HG02852 (cell line): ENCODE data around the gene MEIS3.

Source experiments
- ATAC-seq: cut with Tn5 transposase; IDR thresholded peaks from one replicate; pipeline ENCODE4 v1.9.1; 2021; ENCODE audit warnings: mild to moderate bottlenecking, moderate library complexity; ENCODE audit not compliant: unreplicated experiment

MEIS3 gene

GRCh38 chr19:47435883-47436417 is 16.6 kb upstream of the MEIS3 start:
- ATAC-seq = no peak

GRCh38 chr19:47435196-47435595 is 15.9 kb upstream of the MEIS3 start:
- ATAC-seq = no peak

- no peak for ATAC-seq
Observed at GRCh38 chr19:47434088-47434487, 14.8 kb upstream of the MEIS3 start.

- no peak for ATAC-seq
Observed at GRCh38 chr19:47433121-47433520, 13.8 kb upstream of the MEIS3 start.

GRCh38 chr19:47432499-47432898 is 13.2 kb upstream of the MEIS3 start:
- ATAC-seq = no peak

- no peak for ATAC-seq
Observed at GRCh38 chr19:47432091-47432490, 12.8 kb upstream of the MEIS3 start.

- ATAC-seq = no peak
Observed at GRCh38 chr19:47430041-47430802, 10.9 kb upstream of the MEIS3 start.

GRCh38 chr19:47429140-47429793 is 9.9 kb upstream of the MEIS3 start:
- ATAC-seq = no peak

GRCh38 chr19:47428177-47428894 is 9.0 kb upstream of the MEIS3 start:
- ATAC-seq = no peak

GRCh38 chr19:47427241-47428176 is 8.2 kb upstream of the MEIS3 start:
- no peak for ATAC-seq

- ATAC-seq = no peak
Observed at GRCh38 chr19:47423203-47423882, 4.0 kb upstream of the MEIS3 start.

GRCh38 chr19:47422417-47423163 is 3.3 kb upstream of the MEIS3 start:
- no peak for ATAC-seq

- ATAC-seq = no peak
Observed at GRCh38 chr19:47421844-47422395, 2.6 kb upstream of the MEIS3 start.

GRCh38 chr19:47421244-47421786 is 2.0 kb upstream of the MEIS3 start:
- no peak for ATAC-seq

GRCh38 chr19:47419789-47420188 is 462 bp upstream of the MEIS3 start:
- no peak for ATAC-seq

- ATAC-seq = no peak
Observed at GRCh38 chr19:47418692-47419029, 666 bp downstream of the MEIS3 start.

- no peak for ATAC-seq
Observed at GRCh38 chr19:47417746-47418691, 1.3 kb downstream of the MEIS3 start.
